ENCODE results near the gene SIRPA.

GRCh38 chr20:1845701-1846100 is 49.5 kb upstream of the SIRPA start:
- TF ChIP-seq, protein P1, sequence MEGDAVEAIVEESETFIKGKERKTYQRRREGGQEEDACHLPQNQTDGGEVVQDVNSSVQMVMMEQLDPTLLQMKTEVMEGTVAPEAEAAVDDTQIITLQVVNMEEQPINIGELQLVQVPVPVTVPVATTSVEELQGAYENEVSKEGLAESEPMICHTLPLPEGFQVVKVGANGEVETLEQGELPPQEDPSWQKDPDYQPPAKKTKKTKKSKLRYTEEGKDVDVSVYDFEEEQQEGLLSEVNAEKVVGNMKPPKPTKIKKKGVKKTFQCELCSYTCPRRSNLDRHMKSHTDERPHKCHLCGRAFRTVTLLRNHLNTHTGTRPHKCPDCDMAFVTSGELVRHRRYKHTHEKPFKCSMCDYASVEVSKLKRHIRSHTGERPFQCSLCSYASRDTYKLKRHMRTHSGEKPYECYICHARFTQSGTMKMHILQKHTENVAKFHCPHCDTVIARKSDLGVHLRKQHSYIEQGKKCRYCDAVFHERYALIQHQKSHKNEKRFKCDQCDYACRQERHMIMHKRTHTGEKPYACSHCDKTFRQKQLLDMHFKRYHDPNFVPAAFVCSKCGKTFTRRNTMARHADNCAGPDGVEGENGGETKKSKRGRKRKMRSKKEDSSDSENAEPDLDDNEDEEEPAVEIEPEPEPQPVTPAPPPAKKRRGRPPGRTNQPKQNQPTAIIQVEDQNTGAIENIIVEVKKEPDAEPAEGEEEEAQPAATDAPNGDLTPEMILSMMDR (IDR thresholded peaks at IDR 0.05), result no peak
- TF ChIP-seq EP300 (IDR thresholded peaks at IDR 0.05; ENCODE audit: low read depth), result no peak
- no peak for TF ChIP-seq POLR2A (IDR thresholded peaks at IDR 0.05)

All from transverse colon (tissue), 3 donors.